Psoas muscle (tissue), 8 donors: ENCODE measurements around the gene ASTN1. TPM values are rescaled to one million over a fixed set of nuclear protein-coding genes. Genes with fewer than 3 reads are reported as not detected.

Experiments
- ATAC-seq, 4 donors: fragments of 200-7000 bp; cut with Tn5 transposase; one replicate each; pipeline ENCODE4 v1.9.1; 2020; ENCODE audit warnings: moderate library complexity in 3 of 4, mild to moderate bottlenecking in 2 of 4
- DNase-seq, 2 donors: peaks; one replicate each; pipeline ENCODE4 v3.0.0-alpha.2; 2020
- H3K27ac ChIP-seq: fragments of 200-600 bp; one replicate; pipeline ENCODE4 v1.8.0; 2022
- H3K27me3 ChIP-seq, 3 donors: fragments of 200-600 bp in 1 of 3; one replicate each; pipeline versions ENCODE4 v1.6.1 to v1.8.0; 2013 to 2022; ENCODE audit warnings: low read length in 2 of 3, mild to moderate bottlenecking in 2 of 3, moderate library complexity in 1 of 3; ENCODE audit not compliant: insufficient read depth in 3 of 3
- H3K36me3 ChIP-seq, 2 donors: fragments of 200-600 bp in 1 of 2; one replicate each; pipeline versions ENCODE4 v1.6.1 to v1.8.0; 2013 to 2022; ENCODE audit warnings: low read depth in 1 of 2, mild to moderate bottlenecking in 1 of 2, moderate library complexity in 1 of 2; ENCODE audit not compliant: insufficient read depth in 1 of 2
- H3K4me1 ChIP-seq: fragments of 200-600 bp; one replicate; pipeline ENCODE4 v1.8.0; 2022
- H3K4me3 ChIP-seq: fragments of 200-600 bp; one replicate; pipeline ENCODE4 v1.8.0; 2022; ENCODE audit warnings: mild to moderate bottlenecking
- H3K9me3 ChIP-seq: fragments of 200-600 bp; one replicate; pipeline ENCODE4 v1.8.0; 2022
- CTCF ChIP-seq: fragments of 200-600 bp; IDR thresholded peaks from one replicate; pipeline ENCODE4 v1.8.0; 2022; ENCODE audit warnings: antibody characterized with exemption
- WGBS, 3 donors: extraction: QIAGEN DNeasy Blood & Tissue Kit; methylation state at CpG; one replicate each; pipeline versions ENCODE4 v1.1.6 to v1.1.7; 2013; 5-methylcytosine and 5-hydroxymethylcytosine counted together
- intact Hi-C, 2 donors: fragments of 100-400 bp; cut with DNase I; formaldehyde crosslinking; loops; one replicate each; pipeline versions ENCODE4 v1.11.0 to v1.14.2; 2022
- polyA plus RNA-seq, 3 donors: library from polyadenylated mRNA; stranded (reverse); fragments of 200-250 nt; gene quantifications; one replicate each; pipeline ENCODE4 v1.2.3, GENCODE V29; 2013
- total RNA-seq, 4 donors: library from RNA; stranded (reverse); fragmentation: NEBNext Ultra II Directional in 2 of 4; extraction: Animal tissue kit (Norgen Biotek cat#: 25700) in 2 of 4; gene quantifications; one replicate each; pipeline versions ENCODE4 v1.2.1 to v1.2.4, GENCODE V29; 2021 to 2023
- donor health status: healthy with polysubstance abuse.
- donor health status: DM: no; HTN: no; CAD: no; lungs with moderate emphysema.
- donor health status: Bipolar disorder and iron deficiency.
- donor health status: healthy.
- donor health status: DM: yes; HTN: yes; CAD: no.
- donor health status: DM: no; HTN: no; CAD: no.
- donor health status: DM: no; HTN: no; CAD: no.
- donor health status: DM: yes; HTN: yes; CAD: no.

ASTN1 gene
- total and polyA plus RNA-seq, 7 donors, result 0.03 to 0.51 (median 0.11) TPM; not detected in 1

GRCh38 chr1:176905648-176906047 lies 258.9 kb downstream of the ASTN1 start:
- DNase-seq (no peak), ATAC-seq (no peak)
- H3K9me3 ChIP-seq, result no peaks in the 10 kb centered on the region
- H3K4me1 ChIP-seq, result no peaks in the 10 kb centered on the region
- H3K27me3 ChIP-seq, result peaks cover 3 to 34% (median 10%) of the 10 kb centered on the region in 3 donors
- H3K27ac ChIP-seq, result no peak overlapping the region
- 82 to 88% (median 83%) methylated on average over 7 of the region's 7 CpGs for WGBS, 3 donors
- TF ChIP-seq CTCF, result no peak
- intact Hi-C loops, result no loop called here
- no peak overlapping the region for H3K4me3 ChIP-seq
- no peaks in the 10 kb centered on the region for H3K36me3 ChIP-seq

GRCh38 chr1:176904057-176904751 lies 260.3 kb downstream of the ASTN1 start:
- no peak for DNase-seq
- ATAC-seq, result no peak
- Histone ChIP-seq H3K9me3 (no peaks in the 10 kb centered on the region), H3K4me3 (no peak overlapping the region), H3K36me3 (no peaks in the 10 kb centered on the region), H3K27ac (no peak overlapping the region), H3K4me1 (no peaks in the 10 kb centered on the region), H3K27me3 (peaks cover 3 to 34% (median 10%) of the 10 kb centered on the region in 3 donors)
- intact Hi-C loops, result loop anchor here in 1 of 2 donors (5.0 kb wide), 1 partner anchor 43 kb away; no protein-coding TSS in a partner anchor
- no peak for TF ChIP-seq CTCF
- WGBS, 3 donors, result 14 to 16% (median 15%) methylated on average over 19 of the region's 19 CpGs

- H3K4me3 ChIP-seq, result no peak overlapping the region
- intact Hi-C loops, result loop anchor here in 1 of 2 donors (5.0 kb wide), 1 partner anchor 44 kb away; no protein-coding TSS in a partner anchor
- H3K27me3 ChIP-seq, result peaks cover 3 to 34% (median 10%) of the 10 kb centered on the region in 3 donors
- H3K4me1 ChIP-seq, result no peaks in the 10 kb centered on the region
- no peak overlapping the region for H3K27ac ChIP-seq
- ATAC-seq (no peak), DNase-seq (no peak)
- no peaks in the 10 kb centered on the region for H3K9me3 ChIP-seq
- 55 to 61% (median 61%) methylated on average over 4 of the region's 4 CpGs for WGBS, 3 donors
- H3K36me3 ChIP-seq, result no peaks in the 10 kb centered on the region
- no peak for TF ChIP-seq CTCF
Measured at GRCh38 chr1:176903474-176903873, 261.0 kb downstream of the ASTN1 start.

- no peak overlapping the region for H3K4me3 ChIP-seq
- H3K27ac ChIP-seq, result no peak overlapping the region
- intact Hi-C loops, result loop anchor here (5.0 to 10.0 kb wide), 3 partner anchors 283 to 1048 kb away; no protein-coding TSS in a partner anchor
- WGBS, 3 donors, result 73 to 90% (median 78%) methylated on average over 2 of the region's 2 CpGs
- DNase-seq (no peak), ATAC-seq (no peak)
- peaks cover 3 to 40% (median 10%) of the 10 kb centered on the region in 3 donors for H3K27me3 ChIP-seq
- H3K36me3 ChIP-seq, result no peaks in the 10 kb centered on the region
- no peak for TF ChIP-seq CTCF
- H3K4me1 ChIP-seq, result peaks cover 4% of the 10 kb centered on the region
- H3K9me3 ChIP-seq, result no peaks in the 10 kb centered on the region
Measured at GRCh38 chr1:176899321-176899720, 265.2 kb downstream of the ASTN1 start.
